Natural killer cell (primary cell): ENCODE measurements around the gene PTH1R. TPM values are rescaled to one million over a fixed set of nuclear protein-coding genes. Genes with fewer than 3 reads are reported as not detected.

Experiments used
- ATAC-seq, 3 donors: fragments of 150-1000 bp in 2 of 3; fragments of 200-7000 bp in 1 of 3; cut with Tn5 transposase; 1 replicate in 1 of 3; 2 replicates in 2 of 3; pipeline ENCODE4 v1.10.0; 2021; ENCODE audit warnings: mild to moderate bottlenecking in 2 of 3, moderate library complexity in 2 of 3
- DNase-seq, 2 donors: peaks; one replicate each; pipeline versions ENCODE4 v3.0.0 to v3.0.0-alpha.2; 2013 to 2021; ENCODE audit warnings: mixed read lengths in 1 of 2
- H3K27ac ChIP-seq: one replicate; pipeline ENCODE4 v1.5.1; 2013; ENCODE audit warnings: mild to moderate bottlenecking, low read length
- H3K27me3 ChIP-seq: one replicate; pipeline ENCODE4 v1.6.1; 2013; ENCODE audit warnings: low read length; ENCODE audit not compliant: control insufficient read depth, insufficient read depth
- H3K36me3 ChIP-seq: one replicate; pipeline ENCODE4 v1.6.1; 2013; ENCODE audit warnings: low read length; ENCODE audit not compliant: control insufficient read depth, insufficient read depth
- H3K4me1 ChIP-seq: one replicate; pipeline ENCODE4 v1.6.1; 2013; ENCODE audit warnings: low read length; ENCODE audit not compliant: control insufficient read depth, insufficient read depth
- H3K4me3 ChIP-seq: one replicate; pipeline ENCODE4 v1.5.1; 2013; ENCODE audit warnings: low read length
- H3K9me3 ChIP-seq: one replicate; pipeline ENCODE4 v1.6.1; 2013; ENCODE audit warnings: low read length; ENCODE audit not compliant: control insufficient read depth, insufficient read depth
- H3K27ac Mint-ChIP-seq, 2 donors: one replicate each; pipeline ENCODE4 v1.8.0; 2022; ENCODE audit warnings: mild to moderate bottlenecking in 2 of 2, mixed read lengths in 2 of 2, moderate library complexity in 1 of 2
- H3K27me3 Mint-ChIP-seq, 2 donors: one replicate each; pipeline ENCODE4 v1.8.0; 2022; ENCODE audit warnings: low read depth in 2 of 2, mixed read lengths in 2 of 2
- H3K36me3 Mint-ChIP-seq: one replicate; pipeline ENCODE4 v1.8.0; 2022; ENCODE audit warnings: mixed read lengths
- H3K4me1 Mint-ChIP-seq, 2 donors: one replicate each; pipeline ENCODE4 v1.8.0; 2022; ENCODE audit warnings: mixed read lengths in 2 of 2
- H3K4me3 Mint-ChIP-seq: one replicate; pipeline ENCODE4 v1.8.0; 2022; ENCODE audit warnings: mild to moderate bottlenecking, moderate library complexity, mixed read lengths
- H3K9me3 Mint-ChIP-seq, 2 donors: one replicate each; pipeline ENCODE4 v1.8.0; 2022; ENCODE audit warnings: mixed read lengths in 2 of 2
- WGBS: methylation state at CpG from one replicate; pipeline ENCODE4 v1.1.7; 2013; ENCODE audit warnings: missing lambda C conversion rate; ENCODE audit not compliant: insufficient coverage; 5-methylcytosine and 5-hydroxymethylcytosine counted together
- intact Hi-C: fragments of 100-400 bp; cut with micrococcal nuclease; formaldehyde crosslinking; loops from one replicate; pipeline ENCODE4 v1.14.2; 2022
- total RNA-seq, 4 donors: library from RNA; stranded (reverse); fragments of 120-200 nt in 1 of 4; gene quantifications; one replicate each; pipeline versions ENCODE4 v1.2.3 to v1.2.4, GENCODE V29; 2013 to 2022
- TF ChIP-seq, protein P1 (sequence below): fragments of 200-600 bp; IDR thresholded peaks from one replicate; pipeline ENCODE4 v1.8.0; 2022; ENCODE audit warnings: antibody characterized with exemption

Gene PTH1R
- total RNA-seq, 3 donors from 2014 or later (not counting 1 experiment from before 2014, with no cell fraction given): not detected

DNA sequence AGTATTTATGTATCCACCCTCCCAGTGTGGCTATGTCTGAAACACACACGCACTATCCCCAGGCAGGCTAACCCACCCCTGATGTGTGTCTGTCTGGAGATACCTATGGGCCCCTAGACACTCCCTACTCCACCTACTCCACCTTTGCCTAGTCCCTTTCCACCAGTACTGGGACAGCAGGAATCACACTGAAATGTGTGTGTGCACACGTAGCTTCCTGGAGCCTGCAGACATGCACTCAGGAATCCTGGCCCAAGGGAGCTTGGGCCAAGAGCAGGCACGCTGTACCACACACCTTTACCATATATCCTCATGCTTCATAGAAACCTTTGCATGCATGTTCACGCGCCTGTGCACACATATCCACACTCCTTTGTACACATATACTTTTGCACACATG, 6.9 kb upstream of the PTH1R start:
- Histone ChIP-seq H3K4me1 (no peaks in the 10 kb centered on the region), H3K9me3 (no peaks in the 10 kb centered on the region), H3K4me3 (no peak overlapping the region), H3K27me3 (peaks cover 3% of the 10 kb centered on the region), H3K27ac (no peak overlapping the region), H3K36me3 (no peaks in the 10 kb centered on the region)
- Mint-ChIP-seq H3K4me1 (no peaks in the 10 kb centered on the region), H3K4me3 (no peak overlapping the region), H3K36me3 (no peaks in the 10 kb centered on the region), H3K27me3 (peaks cover 0 to 3% of the 10 kb centered on the region in 2 donors), H3K9me3 (no peaks in the 10 kb centered on the region), H3K27ac (no peak overlapping the region)
- ATAC-seq: no peak
- intact Hi-C loops: no loop called here
- no peak for DNase-seq
- WGBS: 89% methylated on average over 5 of the region's 5 CpGs
- TF ChIP-seq, protein P1, sequence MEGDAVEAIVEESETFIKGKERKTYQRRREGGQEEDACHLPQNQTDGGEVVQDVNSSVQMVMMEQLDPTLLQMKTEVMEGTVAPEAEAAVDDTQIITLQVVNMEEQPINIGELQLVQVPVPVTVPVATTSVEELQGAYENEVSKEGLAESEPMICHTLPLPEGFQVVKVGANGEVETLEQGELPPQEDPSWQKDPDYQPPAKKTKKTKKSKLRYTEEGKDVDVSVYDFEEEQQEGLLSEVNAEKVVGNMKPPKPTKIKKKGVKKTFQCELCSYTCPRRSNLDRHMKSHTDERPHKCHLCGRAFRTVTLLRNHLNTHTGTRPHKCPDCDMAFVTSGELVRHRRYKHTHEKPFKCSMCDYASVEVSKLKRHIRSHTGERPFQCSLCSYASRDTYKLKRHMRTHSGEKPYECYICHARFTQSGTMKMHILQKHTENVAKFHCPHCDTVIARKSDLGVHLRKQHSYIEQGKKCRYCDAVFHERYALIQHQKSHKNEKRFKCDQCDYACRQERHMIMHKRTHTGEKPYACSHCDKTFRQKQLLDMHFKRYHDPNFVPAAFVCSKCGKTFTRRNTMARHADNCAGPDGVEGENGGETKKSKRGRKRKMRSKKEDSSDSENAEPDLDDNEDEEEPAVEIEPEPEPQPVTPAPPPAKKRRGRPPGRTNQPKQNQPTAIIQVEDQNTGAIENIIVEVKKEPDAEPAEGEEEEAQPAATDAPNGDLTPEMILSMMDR: no peak

DNA sequence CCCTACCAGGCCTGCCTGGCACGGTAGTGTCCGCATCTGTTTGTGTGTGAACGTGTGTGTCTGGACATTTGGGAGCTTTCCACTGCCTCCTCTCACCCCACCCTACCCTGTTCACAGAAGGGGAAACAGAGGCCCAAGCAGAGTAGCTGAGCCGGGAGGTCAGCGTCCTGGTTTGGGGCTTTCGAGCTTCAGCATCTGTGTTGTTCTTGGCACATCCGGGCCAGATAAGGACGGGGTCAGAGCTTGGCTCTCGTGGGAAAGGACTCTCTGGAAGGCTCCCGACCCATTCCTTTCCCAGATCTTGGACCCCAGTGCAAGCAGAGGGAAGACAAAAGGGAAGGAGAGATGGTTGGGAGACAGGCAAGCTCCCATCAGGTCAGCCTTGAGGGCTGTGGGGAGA, 6.3 kb upstream of the PTH1R start:
- no peaks in the 10 kb centered on the region for H3K36me3 Mint-ChIP-seq
- TF ChIP-seq, protein P1: no peak
- Histone ChIP-seq H3K4me3 (no peak overlapping the region), H3K9me3 (no peaks in the 10 kb centered on the region), H3K36me3 (no peaks in the 10 kb centered on the region), H3K27ac (no peak overlapping the region), H3K4me1 (no peaks in the 10 kb centered on the region), H3K27me3 (peaks cover 3% of the 10 kb centered on the region)
- WGBS: 92% methylated on average over 10 of the region's 10 CpGs
- ATAC-seq: no peak
- DNase-seq: no peak
- intact Hi-C loops: no loop called here
- H3K27ac Mint-ChIP-seq: no peak overlapping the region
- H3K4me3 Mint-ChIP-seq: no peak overlapping the region
- H3K4me1 Mint-ChIP-seq: no peaks in the 10 kb centered on the region
- H3K9me3 Mint-ChIP-seq: no peaks in the 10 kb centered on the region
- H3K27me3 Mint-ChIP-seq: peaks cover 0 to 3% of the 10 kb centered on the region in 2 donors

DNA sequence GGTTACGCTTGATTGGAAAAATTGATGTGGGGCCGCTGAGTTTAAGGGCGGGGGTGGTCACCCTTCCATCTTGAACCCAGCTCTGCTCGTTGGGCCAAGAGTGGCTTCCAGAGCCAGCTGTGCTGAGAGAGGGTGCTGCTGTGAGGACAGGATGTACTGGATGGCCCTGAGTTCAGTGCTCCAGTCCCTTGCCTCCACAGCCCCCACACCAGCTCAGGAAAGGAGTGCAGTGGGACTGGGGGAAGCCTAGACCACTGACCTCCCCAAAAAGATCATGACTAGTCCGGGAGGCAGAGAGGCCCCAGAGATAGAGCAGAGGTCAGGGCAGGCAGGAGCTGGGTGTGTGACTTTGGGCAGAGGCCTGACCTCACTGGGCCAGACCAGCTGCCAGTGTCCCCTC, 4.0 kb upstream of the PTH1R start:
- peaks cover 0 to 3% of the 10 kb centered on the region in 2 donors for H3K27me3 Mint-ChIP-seq
- H3K27ac Mint-ChIP-seq: no peak overlapping the region
- Histone ChIP-seq H3K27me3 (peaks cover 3% of the 10 kb centered on the region), H3K9me3 (no peaks in the 10 kb centered on the region), H3K4me3 (no peak overlapping the region), H3K27ac (no peak overlapping the region), H3K4me1 (peaks cover 8% of the 10 kb centered on the region), H3K36me3 (no peaks in the 10 kb centered on the region)
- DNase-seq (no peak), ATAC-seq (no peak)
- H3K4me3 Mint-ChIP-seq: no peak overlapping the region
- TF ChIP-seq, protein P1: no peak
- no peaks in the 10 kb centered on the region for H3K9me3 Mint-ChIP-seq
- intact Hi-C loops: no loop called here
- H3K4me1 Mint-ChIP-seq: peaks cover under 1 to 6% of the 10 kb centered on the region in 2 donors
- no peaks in the 10 kb centered on the region for H3K36me3 Mint-ChIP-seq
- WGBS: 54% methylated on average over 5 of the region's 5 CpGs

DNA sequence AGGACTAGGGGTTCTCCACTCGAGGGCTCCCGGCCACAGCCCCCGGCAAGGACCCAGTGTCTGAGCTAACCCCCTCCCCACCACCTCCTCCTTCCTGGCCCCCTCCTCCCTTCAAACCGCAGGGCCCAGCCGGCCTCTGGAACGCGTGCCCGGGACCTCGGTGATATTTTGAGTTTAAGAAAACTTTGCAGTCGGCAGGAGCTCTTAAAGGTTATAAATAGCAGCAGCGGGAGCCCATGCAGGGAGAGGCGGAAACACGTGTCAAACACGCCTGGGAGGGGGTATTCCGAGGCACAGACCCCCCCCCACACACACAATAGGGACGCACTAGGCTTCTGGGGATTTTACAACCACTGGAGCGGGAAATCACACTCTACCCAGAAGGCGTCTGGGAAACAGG, 3.1 kb upstream of the PTH1R start:
- no peaks in the 10 kb centered on the region for H3K36me3 Mint-ChIP-seq
- intact Hi-C loops: no loop called here
- H3K4me3 Mint-ChIP-seq: no peak overlapping the region
- H3K9me3 Mint-ChIP-seq: no peaks in the 10 kb centered on the region
- H3K36me3 ChIP-seq: no peaks in the 10 kb centered on the region
- peaks cover 10 to 15% of the 10 kb centered on the region in 2 donors for H3K4me1 Mint-ChIP-seq
- no peak for DNase-seq
- TF ChIP-seq, protein P1: no peak
- ATAC-seq: no peak
- H3K27ac Mint-ChIP-seq: no peak overlapping the region
- 17% methylated on average over 17 of the region's 18 CpGs for WGBS
- no peaks in the 10 kb centered on the region for H3K9me3 ChIP-seq
- H3K4me1 ChIP-seq: peaks cover 14% of the 10 kb centered on the region
- peaks cover 0 to 3% of the 10 kb centered on the region in 2 donors for H3K27me3 Mint-ChIP-seq
- no peak overlapping the region for H3K27ac ChIP-seq
- H3K27me3 ChIP-seq: peaks cover 3% of the 10 kb centered on the region
- H3K4me3 ChIP-seq: no peak overlapping the region
